T1000 (cell line): ENCODE results near the gene DPYSL4.

Experiments used
- DNase-seq: peaks from one replicate; lab custom pipeline; 2025; ENCODE audit warnings: mixed read lengths; lab: John Stamatoyannopoulos, UW

Gene DPYSL4

GRCh38 chr10:132243141-132243540 lies 56.4 kb downstream of the DPYSL4 start:
- DNase-seq: no peak

DNA sequence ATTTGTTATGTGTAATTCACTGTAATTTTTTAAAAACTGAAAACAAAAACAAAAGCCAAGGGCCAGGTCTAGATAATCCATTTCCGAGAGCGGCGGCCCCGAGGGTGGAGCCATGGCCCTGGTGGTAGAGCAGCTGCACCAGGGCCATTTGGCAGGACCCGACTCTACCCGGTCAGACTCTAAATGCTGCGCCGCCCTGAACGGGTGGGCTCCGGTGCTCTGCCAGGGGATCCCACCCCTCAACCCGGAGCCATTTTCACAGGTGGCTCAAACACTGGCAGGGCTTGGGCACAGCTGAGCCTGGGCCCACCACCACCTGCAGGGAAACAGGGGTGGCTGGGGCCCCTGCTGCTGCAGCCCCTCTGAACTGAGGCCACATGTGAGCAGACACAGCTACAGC lies 56.9 kb downstream of the DPYSL4 start:
- no peak for DNase-seq

- DNase-seq: no peak
These were observed 58.3 kb downstream of the DPYSL4 start for GRCh38 chr10:132245056-132245455.

- DNase-seq: no peak
These were observed 59.5 kb downstream of the DPYSL4 start for GRCh38 chr10:132246296-132246695.

- no peak for DNase-seq
These were observed 61.2 kb downstream of the DPYSL4 start for GRCh38 chr10:132247943-132248342.

DNA sequence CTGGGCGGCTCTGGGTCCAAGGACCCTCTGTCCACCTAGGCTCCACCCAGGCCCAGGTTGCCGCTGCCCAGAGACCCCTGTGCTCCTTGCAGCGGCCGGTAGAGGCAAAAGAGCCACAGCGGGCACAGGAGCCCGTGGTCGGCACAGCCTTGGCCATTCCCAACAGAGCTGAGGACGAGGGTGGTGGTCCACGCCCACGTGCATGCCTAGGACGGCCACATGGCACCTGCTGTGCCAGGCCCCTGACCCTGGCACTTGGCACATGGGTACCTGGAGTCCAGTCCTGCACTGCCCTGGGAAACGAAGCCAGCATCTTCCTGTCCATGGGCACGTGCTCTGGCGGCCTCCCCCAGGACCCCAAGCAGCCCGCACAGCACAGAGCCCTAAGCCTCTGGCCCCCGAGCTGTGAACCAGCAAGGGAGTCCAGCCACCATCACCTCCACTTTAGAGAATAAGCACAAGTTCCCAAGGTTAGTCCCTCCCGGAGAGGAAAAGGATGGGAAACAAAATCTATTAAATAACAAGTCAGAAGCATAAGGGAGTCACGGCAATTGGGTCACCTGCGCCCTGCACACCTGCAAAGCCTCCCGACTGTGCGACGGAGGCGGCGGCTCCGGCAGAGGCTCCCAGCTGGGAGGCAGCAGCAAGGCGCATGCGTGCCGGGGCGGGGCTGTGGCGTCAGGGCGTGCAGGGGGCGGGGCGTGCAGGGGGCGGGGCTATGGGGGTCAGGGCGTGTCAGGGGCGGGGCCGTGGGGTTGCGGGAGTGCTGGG lies 61.9 kb downstream of the DPYSL4 start:
- DNase-seq: no peak

DNA sequence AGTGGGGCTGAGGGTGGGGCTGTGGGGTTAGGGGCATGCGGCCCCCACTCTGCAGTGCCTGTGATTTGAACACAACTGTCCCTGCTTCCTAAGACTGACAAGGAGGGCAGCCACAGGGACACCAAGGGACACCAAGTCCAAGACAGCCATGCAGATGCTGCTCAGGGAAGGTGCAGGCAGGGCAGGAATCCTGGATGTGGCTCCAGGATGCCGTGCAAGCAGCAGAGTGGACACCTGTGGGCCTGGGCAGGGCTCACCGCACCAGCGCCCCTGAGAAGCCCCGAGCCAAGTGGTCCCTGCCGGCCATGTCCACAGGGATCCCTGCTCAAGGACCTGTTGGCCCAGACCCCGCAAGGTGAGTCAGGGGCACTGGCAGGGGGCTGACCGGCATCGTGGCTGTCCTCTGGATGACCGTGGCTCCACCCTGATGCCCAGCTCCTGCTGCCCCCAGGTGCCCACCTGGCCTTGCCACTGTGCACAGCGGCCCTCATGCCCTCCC lies 62.5 kb downstream of the DPYSL4 start:
- DNase-seq: no peak

GRCh38 chr10:132249824-132250375 lies 63.2 kb downstream of the DPYSL4 start:
- no peak for DNase-seq

DNA sequence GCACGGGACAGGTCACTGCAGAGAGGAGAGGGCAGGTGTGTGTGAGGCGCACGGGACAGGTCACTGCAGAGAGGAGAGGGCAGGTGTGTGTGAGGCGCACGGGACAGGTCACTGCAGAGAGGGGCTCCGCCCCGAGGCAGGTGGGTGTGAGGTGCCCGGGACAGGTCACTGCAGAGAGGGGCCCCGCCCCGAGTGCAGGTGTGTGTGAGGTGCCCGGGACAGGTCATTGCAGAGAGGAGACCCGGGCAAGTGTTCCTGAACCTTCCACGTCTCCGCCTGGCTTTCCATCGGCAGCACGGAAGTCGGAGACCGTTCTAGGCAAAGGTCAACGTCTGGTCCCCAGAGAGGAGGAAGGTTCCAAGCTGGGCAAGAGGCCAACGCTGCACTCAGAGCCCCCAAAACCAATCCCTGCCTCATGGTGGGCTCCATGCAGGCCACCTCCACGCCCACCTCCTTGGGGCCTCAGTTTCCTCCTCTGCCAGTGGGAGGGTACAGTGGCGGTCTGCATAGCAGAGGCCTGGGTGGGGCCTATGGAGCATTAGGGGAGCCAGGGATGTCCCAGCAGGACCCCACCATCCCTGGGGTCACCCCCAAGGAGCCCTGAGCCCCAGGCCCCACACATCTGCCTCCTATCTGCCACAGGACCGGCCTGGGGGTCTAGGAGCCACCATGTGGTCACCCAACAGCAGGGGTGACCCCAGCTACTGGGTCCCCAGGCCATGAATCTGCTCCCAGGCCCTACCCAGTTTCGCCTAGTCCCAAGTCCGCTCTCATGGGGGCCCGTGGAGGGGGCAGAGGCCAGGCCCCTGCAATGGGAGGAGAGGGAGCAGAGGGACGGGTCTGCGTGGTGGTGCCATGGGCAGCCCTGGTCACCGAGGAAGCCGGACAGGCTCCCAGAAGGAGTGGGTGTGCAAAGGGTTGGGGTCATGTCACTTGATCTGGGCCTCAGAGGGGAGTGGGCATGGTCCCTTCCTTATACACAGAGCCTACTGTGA lies 64.0 kb downstream of the DPYSL4 start:
- DNase-seq: no peak

- DNase-seq: no peak
These were observed 65.2 kb downstream of the DPYSL4 start for GRCh38 chr10:132251928-132252327.

DNA sequence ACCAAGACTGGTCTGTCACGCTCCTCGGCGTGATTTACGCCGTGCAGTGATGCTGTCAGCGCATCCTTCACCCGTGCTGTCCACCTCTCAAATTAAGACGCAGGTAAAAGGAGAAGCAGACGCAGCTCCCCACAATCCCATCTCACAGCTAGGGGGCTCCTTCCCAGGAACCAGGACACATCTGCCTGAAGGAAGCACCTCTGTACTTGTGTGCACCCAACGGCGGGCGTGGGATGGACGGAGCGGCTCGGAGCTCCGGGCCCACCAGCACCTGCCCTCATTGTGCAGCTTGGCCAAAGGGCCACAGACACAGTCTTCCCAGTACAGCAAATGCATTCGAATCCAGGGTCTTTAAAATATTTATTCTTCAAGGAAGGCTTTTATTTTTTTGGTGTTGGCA lies 65.7 kb downstream of the DPYSL4 start:
- DNase-seq: no peak

DNA sequence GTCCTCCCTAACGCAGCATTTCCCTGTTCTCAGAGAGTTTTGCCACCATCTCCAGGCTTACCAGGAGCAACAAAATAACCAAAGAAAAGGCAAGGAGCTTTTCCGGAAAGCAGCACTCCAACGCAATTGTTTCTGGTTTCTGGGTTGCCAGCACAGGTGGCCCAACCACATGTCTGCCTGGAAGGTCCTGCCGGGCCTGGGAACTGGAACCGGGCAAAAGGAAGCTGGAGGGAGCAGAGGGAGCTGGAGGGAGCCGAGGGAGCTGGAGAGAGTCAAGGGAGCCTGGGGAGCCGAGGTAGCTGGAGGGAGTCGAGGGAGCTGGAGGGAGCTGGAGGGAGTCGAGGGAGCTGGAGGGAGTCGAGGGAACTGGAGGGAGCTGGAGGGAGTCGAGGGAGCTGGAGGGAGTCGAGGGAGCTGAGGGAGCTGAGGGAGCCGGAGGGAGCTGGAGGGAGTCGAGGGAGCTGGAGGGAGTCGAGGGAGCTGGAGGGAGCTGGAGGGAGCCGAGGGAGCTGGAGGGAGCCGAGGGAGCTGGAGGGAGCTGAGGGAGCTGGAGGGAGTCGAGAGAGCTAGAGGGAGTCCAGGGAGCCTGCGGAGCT lies 66.4 kb downstream of the DPYSL4 start:
- no peak for DNase-seq

DNA sequence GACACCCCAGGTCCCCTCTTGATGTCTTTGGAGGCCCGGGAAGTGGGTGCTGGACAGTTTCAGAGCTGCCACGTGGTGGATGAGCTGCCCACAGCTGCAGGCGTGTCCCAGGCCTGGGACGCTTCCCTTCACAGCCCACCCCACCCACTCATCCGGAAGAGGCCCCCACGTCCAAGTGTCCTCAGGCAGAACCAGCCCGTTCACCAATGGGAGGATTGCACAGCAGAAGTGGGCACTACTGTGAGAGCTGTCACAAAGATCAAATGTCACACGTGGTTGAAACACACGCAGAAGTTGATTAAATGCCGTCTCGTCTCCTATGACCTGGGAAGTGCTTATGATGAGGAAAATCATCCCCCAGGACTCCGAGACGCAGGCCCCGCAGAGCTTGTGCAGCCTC lies 68.1 kb downstream of the DPYSL4 start:
- DNase-seq: no peak
